DMS53 treated with DMSO at 0.1 percent for 48 hours (cell line): ENCODE measurements around the gene KIFC3.
"Not testable (repeated sequence)": the region's sequence is repeated elsewhere in the genome, so short reads cannot be mapped to it uniquely, and the experiment has no call there.

Experiments used
- DNase-seq: peaks from one replicate; lab custom pipeline; 2025; ENCODE audit not compliant: unreplicated experiment; lab: John Stamatoyannopoulos, UW

The KIFC3 gene

DNA sequence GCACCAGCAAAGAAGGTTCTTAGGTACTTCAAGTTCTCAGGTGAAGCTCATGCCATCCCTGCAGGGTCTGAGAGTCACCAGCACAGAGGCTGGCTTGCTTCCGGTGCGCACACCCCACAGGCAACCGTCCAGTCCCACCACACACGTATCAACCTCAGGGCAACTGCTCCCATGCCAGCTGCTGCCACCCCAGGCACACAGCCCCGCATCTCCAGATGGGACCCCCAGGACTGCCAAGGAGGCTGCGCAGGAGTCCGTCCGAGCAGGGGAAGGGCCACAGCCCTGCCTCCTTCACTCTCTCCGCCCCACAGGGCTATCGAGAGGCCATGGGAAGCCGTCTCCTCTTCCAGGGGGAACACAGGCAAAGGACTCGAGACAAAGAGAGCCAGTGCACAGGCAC, 13.3 kb downstream of the KIFC3 start:
- no peak for DNase-seq

GRCh38 chr16:57788252-57788841, 13.9 kb downstream of the KIFC3 start:
- DNase-seq, result no peak

DNA sequence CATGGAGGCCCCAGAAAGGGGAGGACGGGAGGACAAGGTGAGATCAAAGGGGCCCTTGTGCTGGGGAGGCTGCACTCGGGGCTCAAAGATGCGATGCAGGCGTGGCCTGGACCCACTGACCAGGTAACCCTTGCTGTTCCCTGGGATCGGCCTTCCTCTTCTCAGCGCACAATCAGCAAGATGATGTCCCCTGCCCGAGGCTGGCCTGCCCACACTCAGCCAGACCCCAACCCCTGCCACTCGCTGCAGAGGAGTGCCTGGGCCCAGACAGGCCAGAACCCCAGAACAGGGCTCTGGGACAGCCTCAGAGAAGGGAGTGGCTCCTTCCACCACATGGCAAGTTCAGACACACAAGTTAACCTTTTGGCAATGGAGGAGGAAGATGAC, 14.8 kb downstream of the KIFC3 start:
- no peak for DNase-seq

GRCh38 chr16:57786632-57787518, 15.4 kb downstream of the KIFC3 start:
- DNase-seq, result no peak

DNA sequence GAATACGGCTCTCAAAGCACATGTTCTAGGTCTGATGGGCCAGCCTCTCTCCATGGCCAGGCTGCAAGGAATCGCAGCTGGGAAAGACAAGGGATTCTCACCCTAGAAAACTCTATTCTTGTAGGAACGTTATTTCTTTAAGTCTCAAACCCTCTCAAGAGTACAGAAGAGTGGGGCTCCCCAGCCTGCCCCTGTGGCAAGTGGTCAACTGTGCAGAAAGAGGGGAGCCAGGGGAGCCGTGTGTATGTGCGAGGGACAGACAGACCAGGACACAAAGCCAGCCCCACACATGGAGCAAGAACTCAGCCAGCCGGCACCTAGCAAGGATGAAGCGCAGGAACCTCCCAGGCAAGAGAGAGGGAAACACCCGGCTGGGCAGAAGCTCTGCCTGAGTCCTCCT, 16.4 kb downstream of the KIFC3 start:
- no peak for DNase-seq

GRCh38 chr16:57785385-57785784, 16.9 kb downstream of the KIFC3 start:
- no peak for DNase-seq

DNA sequence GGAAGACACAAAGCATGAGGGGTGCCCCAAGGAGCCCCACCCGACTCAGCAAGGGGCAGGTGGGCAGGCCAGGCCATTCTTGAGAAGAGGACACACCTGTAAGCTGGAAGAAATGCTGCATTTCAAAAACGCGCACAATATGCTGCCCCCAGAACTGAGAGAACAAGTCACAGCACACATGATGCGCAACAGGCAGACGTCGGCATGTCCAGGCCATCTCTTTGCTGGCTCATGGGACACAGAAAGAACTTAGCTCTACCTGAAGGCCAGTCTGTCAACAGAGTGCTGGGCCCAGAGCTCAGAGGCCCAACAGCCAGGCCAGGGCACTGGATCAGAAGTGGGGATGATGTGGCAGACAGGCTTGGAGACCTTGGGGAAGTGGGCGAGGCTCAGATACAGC, 18.0 kb downstream of the KIFC3 start:
- no peak for DNase-seq

DNA sequence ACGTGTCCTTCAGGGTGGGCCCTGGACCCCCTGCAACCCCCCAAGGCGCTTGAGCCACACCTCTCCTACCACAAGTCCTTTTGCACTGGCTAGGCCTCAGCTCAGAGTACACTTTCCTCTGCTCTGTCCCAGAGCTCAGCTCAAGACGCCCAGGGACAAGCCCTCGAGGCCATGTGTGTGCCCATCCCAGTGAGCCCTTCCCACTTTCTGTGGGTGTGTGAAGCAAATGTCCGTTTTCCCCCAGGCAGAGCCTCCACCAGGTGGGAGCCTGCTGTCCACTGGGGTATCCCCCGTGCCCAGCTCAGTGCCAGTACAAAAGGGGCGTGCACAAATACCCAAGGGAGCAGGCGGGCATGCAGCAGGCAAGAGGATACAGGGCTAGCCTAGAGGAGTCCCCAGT, 18.4 kb downstream of the KIFC3 start:
- no peak for DNase-seq

DNA sequence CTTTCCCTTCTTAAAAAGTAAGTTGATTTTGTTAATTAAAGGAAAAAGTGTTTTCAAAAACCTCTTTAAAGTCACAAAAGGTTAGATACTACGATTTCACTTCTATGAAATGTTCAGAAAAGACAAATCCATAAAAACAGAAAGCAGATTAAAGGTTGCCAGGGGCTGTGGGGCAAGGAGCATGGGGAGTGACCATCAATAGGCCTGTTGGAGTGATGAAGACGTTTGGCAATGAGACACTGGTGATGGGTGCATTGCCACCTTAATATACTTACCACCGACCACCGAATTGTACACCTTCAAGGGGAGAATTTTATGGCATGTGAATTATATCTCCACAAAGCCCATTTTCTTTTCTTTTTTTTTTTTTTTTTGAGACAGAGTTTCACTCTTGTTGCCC, 19.2 kb downstream of the KIFC3 start:
- DNase-seq, result no peak

GRCh38 chr16:57782607-57783055, 19.7 kb downstream of the KIFC3 start:
- not testable (repeated sequence) for DNase-seq

DNA sequence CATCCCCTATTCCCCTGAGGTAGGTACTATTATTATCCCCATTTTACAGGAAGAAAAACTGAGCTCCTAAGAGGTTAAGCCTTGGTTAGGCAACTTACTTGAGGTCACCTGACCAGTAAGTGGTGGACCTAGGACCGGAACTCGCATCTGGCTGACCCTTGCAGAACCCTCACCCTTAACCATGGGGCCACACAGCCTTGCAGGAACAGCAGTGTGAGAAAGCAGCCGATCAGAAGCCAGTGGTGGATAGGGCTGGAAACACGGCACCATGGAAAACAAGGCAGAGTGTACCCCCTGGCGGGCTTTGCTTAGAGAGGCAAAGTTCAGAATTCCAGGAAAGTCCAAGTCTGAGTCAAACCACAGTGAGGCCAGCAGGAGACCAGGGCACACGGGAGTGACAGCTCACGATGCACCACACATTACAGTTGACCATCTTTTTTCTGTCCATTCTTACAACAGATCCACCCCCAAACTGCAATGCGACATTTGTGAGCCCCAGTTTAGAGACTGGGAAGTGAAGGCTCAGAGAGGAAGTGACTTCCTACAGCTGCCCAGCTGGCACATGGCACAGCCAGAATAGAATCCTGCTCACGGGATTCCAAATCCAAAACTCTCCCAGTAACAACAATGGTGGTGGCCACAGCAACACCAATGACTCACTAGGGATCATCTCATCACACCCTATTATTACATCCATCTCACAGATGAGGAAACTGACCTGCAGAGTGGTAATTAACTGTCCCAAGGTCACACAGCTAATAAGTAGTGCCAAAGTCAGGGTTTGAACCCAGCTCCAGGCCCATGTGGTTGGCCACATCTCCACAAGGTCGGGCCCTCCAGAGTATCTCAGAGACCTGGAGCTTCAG, 20.3 kb downstream of the KIFC3 start:
- DNase-seq, result no peak

- DNase-seq, result no peak
Observed at GRCh38 chr16:57781349-57781740, 20.9 kb downstream of the KIFC3 start.

DNA sequence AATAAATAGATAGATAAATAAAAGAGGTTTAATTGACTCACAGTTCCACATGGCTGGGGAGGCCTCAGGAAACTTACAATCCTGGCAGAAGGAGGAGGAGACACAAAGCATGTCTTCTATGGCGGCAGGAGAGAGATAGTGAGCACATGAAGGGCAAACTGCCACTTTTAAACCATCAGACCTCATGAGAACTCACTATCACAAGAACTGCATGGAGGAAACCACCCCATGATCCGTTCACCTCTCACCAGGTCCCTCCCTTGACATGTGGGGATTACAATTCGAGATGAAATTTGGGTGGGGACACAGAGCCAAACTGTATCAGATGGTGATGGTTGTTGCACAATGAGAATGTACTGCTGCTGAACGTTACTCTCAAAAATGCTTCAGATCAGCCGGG, 22.5 kb downstream of the KIFC3 start:
- DNase-seq, result not testable (repeated sequence)

DNA sequence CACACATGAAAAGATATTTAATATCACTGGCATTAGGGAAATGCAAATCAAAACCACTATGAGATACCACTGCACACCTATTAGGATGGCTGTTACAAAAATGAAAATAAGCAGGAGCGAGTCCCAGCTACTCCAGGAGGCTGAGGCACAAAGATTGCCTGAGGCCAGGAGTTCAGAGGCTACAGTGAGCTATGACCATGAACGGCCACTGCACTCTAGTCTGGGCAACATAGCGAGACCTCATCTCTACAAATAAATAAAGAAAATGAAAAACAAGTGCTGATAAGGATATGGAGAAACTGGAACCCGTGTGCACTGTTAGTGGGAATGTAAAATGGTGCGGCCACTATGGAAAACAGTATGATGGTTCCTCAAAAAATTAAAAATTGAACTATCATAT, 23.6 kb downstream of the KIFC3 start:
- DNase-seq, result no peak

DNA sequence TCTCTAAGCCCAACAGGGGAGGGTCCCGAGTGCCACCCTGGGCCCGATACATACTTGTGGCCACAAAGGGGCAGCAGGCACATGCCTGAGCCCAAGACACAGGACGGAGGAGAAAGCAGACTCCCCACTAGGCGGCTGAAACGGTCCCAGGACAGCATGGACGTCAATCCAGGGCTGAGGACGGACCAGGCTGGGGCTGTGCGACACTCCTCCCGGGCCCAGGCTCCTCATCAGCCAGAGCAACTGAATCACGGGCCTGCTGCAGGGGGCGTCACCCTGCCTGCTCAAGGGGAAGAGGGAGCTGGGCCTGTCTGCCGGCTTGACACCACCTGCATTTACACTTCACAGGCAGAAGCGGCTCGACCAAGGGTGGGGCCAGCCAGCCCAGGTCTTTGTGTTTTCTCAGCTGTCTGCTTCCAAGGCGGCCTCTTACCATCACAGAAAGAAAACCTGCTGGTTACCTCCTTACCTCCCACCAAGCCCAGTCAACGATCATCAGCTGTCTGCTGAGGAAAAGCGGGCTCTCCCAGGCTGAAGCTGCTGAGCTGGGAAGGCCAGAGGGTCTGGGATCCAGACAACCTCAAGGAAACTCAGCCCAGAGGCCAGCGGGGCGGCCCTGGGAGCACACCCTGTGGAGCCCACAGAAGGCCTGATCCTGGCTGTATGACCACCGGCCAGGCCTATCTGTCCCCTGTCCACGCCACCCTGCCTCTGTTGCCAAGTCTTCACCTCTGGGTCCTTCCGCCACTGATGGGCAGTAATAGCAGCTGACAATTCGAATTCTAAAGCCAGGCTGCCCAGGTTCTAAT, 26.4 kb downstream of the KIFC3 start:
- DNase-seq, result peak; percentile 73

GRCh38 chr16:57774705-57775285, 27.5 kb downstream of the KIFC3 start:
- no peak for DNase-seq

GRCh38 chr16:57773655-57774295, 28.5 kb downstream of the KIFC3 start:
- DNase-seq, result no peak

GRCh38 chr16:57773019-57773418, 29.3 kb downstream of the KIFC3 start:
- no peak for DNase-seq

GRCh38 chr16:57771141-57771785, 31.0 kb downstream of the KIFC3 start:
- no peak for DNase-seq
